NCI-H2171 (cell line): ENCODE measurements around the gene MEF2D.

ENCODE experiments used
- DNase-seq: peaks from one replicate; lab custom pipeline; 2025; lab: John Stamatoyannopoulos, UW

Gene MEF2D

GRCh38 chr1:156468693-156469345, 31.8 kb downstream of the MEF2D start:
- DNase-seq: no peak

- DNase-seq: no peak
These were observed 32.7 kb downstream of the MEF2D start for GRCh38 chr1:156467906-156468305.

- DNase-seq: no peak
These were observed 33.2 kb downstream of the MEF2D start for GRCh38 chr1:156467385-156467784.

- DNase-seq: no peak
These were observed 34.7 kb downstream of the MEF2D start for GRCh38 chr1:156465747-156466365.

- DNase-seq: no peak
These were observed 35.6 kb downstream of the MEF2D start for GRCh38 chr1:156464825-156465452.

GRCh38 chr1:156464335-156464734, 36.2 kb downstream of the MEF2D start:
- DNase-seq: no peak

- no peak for DNase-seq
These were observed 36.7 kb downstream of the MEF2D start for GRCh38 chr1:156463874-156464273.

GRCh38 chr1:156462954-156463795, 37.4 kb downstream of the MEF2D start:
- no peak for DNase-seq

- DNase-seq: peak; percentile 68
These were observed 38.6 kb downstream of the MEF2D start for GRCh38 chr1:156461781-156462647.

- no peak for DNase-seq
These were observed 39.5 kb downstream of the MEF2D start for GRCh38 chr1:156461109-156461508.

- no peak for DNase-seq
These were observed 40.0 kb downstream of the MEF2D start for GRCh38 chr1:156460525-156460924.

GRCh38 chr1:156458181-156458503, 42.4 kb downstream of the MEF2D start:
- DNase-seq: no peak

GRCh38 chr1:156456625-156457465, 43.7 kb downstream of the MEF2D start:
- peak; percentile 98 for DNase-seq

- DNase-seq: no peak
These were observed 45.2 kb downstream of the MEF2D start for GRCh38 chr1:156455362-156455761.

- no peak for DNase-seq
These were observed 47.7 kb downstream of the MEF2D start for GRCh38 chr1:156452907-156453306.

GRCh38 chr1:156451505-156452160, 48.9 kb downstream of the MEF2D start:
- DNase-seq: no peak

GRCh38 chr1:156448134-156448967, 52.2 kb downstream of the MEF2D start:
- DNase-seq: no peak

- DNase-seq: peak; percentile 69
These were observed 54.7 kb downstream of the MEF2D start for GRCh38 chr1:156445789-156446263.

GRCh38 chr1:156444407-156445001, 56.1 kb downstream of the MEF2D start:
- DNase-seq: peak; percentile 8
